Activated T-helper 1 cell treated with Interleukin-2 at 50 U/mL for 16 hours (primary cell): Measurements from ENCODE around the gene POLR1A.
A peak's percentile ranks its signal among the peaks of the same experiment; 100 is the strongest.

Source experiments
- DNase-seq: peaks from one replicate; pipeline ENCODE4 v3.0.0-alpha.2; 2020; ENCODE audit warnings: low read depth

Gene POLR1A

DNA sequence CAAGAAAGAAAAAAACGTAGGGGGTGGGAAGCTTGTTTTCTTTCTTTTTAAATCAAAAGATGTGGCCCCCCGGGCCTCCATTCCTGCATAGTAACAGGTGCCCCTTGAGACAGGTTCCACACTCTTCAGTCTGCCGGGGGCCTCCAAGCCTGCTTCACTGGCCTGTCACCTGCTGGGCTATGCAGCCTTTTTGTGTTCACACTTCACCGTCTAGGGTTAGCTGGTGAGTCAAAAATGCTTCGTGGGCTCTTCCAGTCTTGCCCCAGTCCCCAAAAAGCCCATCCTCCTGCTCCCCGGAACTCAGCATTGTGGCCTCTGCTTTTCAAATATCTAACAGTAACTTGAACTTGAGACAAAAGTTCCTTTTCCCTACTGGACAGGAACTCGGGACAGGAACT is 67.9 kb downstream of the POLR1A start:
- DNase-seq, result no peak

DNA sequence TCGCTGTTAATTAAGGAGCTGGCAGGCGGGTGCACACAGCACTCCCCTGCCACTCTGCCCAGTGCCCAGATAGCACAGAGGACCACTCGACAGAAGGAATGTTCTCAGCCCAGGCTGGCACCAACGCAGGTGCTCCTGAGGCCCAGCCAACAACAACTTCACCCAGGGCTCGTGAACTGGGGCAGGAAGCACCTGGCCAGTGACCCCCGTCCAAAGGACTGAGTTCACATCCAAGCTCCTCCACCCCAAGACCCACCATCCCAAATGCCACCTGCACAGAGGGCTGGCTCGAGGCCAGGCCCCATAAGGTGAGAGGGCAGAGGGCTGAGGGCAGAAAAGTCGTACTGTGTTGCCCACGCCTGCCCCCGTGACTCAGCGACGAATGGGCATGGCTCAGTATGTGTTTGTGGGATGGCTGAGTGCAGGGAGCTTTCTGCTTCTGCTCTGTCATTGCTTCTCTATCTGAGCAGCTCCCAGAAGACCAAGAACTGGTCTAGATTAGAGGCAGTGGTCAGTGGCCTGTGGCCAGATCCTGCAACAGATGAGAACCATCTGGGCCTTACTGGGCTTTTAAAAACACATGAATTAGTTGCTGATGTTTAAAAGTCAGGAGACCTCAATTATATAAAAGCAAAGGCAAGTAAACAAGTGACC is 68.4 kb downstream of the POLR1A start:
- DNase-seq, result no peak

DNA sequence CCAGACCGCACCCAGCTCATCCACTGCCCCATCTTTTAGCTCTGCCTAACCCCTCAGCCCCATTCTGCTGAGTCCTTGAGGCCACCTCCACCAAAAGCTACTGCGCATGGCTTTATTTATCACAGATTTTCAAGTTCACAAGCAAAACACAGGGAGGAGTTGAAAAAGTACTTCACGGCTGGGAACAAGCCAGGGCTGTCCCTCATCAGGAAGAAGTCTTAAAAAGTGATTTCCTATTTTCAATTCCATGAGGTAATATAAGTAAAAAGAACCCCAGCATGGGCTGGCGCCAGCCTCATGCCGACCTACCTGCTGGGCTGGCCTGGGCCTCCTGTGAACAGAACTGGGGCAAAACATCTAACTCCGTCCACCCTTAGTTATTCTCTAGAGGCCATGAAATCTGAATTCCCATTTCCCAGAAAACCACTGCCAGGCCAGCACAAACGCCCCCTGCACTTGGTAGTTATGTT is 69.0 kb downstream of the POLR1A start:
- DNase-seq, result no peak

DNA sequence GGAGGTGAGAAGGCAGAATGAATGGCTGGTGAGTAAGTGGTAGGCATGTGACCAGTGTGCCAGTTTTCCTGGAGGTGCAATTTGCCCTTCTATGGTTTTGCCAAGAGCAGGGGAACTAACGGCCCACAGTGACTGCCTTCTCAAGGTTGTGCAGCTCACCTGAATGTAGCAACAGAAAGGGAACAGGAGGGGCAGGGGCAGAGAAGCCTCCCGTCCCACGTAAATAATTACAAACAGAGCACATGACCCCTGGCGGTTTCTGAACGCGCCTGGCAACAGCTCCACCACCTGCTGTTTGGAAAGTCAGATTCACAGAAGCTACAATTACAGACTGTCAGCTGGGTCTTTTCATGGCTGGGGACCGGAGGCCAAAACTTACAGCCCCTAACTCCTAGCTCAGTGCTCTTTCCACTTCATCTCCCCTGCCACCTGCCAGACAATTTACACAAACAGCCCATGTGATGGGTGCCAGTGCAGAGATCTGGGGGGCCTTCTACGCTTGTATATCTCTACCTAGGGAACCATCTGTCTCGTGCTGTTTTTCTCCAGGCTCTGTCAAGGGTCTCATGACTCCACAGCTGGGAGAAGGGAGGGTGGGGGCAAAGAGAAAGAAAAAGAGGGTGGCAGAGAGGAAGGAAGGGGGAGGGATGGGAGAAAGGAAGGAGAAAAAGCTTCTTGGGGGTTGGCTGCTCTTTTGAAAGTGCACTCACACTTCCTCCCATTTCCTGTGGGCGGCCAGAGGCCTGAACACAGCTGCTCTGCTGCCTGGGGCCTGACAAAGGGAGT is 69.6 kb downstream of the POLR1A start:
- DNase-seq, result peak; percentile 51

DNA sequence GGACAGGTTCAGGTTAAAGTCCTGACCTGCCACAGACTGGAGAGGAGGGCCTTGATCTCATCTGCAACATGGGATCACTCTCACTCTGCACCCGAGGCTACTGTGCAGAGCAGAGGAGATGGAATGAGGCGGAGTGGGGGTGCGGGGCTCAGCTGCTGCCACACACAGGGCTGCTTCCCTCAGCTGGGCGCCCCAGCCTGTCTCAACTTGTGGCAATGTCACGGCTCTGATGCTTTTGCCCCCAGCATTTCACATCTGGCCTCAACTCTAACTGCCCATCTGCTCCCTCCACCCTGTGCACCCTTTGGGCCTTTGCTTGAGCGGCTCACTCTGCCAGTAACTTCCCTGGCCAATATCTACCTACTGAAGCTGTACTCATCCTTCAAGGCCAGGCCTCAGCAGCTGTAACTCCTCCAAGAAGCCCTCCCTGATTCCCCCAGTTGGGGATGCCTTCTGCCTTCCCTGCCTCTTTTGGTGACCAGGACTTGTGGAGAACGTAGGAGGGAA is 70.3 kb downstream of the POLR1A start:
- DNase-seq, result no peak

DNA sequence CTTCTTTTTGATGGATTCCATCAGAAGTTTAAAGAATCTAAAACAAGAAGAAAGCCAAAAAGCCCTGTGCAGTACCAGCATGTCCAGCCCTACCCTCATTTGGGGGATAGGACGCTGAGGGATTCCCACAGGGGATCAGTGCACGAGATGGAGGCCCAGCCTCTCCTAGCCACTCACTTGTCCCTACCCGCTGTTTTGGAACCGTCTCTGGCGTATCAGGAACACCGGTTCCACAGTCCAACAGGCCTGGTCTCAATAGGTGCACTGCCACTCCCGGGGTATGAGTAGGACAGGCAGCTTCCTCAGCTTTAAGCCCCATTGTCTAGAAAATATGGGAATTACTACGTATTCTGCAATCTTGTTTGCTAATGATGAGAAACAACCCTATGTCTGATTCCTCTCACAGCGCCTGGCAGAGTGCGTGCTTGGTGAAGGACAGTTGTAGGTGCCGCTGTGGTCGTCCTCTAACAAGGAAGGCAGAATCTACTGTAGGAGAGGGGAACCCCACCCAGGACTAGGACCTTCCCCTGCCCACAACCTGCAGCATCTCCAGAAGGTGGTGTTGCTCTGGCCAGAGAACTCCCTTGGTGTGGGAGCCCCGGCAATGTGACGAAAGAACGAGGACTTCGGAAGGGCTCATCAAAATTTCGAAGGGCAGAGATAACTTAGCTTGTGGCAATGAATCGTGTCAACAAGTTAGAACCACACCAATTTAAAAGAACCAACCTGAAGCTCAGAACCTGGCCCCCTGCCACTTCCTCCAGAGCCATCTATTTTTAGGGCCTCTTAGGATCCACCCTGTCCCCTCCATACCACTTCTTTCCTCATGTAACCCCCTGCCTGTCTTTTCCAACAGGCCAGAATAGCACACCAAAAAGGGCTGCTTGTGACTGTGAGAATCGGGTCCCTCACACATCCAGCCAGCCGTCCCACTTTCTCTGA is 71.7 kb downstream of the POLR1A start:
- DNase-seq, result no peak

DNA sequence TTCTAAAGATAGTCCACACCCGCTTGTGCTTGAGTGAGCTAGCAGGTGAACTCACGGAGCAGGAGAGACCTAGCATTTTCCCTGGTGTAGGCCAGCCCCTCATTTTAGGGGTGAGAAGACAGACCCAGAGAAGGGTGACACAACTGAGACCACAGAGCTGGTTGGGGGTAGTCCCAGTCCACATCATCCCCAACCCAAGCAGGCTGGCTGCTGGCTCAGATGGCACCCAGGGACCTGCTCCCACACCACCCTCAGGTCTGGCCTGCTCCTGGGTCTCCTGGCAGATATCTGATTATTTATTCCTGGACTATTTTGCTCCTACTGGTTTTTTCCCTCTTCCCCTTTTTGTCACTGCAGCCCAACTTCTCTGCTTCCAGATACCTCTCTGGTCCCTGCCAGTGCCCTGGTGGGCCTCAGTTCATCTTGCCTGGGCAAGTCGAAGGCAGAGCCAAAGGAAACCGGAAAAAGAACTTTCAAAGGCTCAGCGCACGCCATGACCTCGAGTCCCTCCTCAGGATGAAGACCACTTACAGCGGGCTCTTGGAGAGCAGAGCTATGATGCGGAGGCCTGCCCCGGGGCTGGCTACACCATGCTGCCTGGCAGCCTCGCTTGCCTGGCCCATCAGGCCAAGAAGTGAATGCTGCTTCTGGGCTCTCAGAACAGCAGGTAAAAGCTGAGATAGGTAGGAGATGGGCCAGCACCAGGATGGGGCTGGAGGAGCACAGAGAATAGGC is 72.7 kb downstream of the POLR1A start:
- DNase-seq, result no peak

DNA sequence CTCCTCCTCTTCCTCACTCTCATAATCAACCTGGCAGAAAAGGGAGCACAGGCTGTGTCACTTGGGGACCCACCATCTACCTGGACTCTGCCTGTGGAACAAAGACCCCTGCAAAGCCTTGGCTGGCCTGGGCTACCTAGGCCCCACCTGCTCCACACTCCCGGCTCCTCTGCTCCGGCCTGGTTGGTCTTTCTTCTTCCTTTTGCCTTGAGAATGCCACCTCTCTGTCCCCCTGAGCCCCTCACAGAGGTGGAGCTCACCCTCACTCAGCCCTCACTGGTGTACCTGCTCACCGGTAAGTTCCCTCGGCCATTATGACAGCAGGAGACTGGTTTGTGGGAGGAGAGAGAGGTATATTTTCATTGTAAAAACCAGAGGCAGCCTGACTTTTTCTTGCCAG is 74.1 kb downstream of the POLR1A start:
- no peak for DNase-seq

DNA sequence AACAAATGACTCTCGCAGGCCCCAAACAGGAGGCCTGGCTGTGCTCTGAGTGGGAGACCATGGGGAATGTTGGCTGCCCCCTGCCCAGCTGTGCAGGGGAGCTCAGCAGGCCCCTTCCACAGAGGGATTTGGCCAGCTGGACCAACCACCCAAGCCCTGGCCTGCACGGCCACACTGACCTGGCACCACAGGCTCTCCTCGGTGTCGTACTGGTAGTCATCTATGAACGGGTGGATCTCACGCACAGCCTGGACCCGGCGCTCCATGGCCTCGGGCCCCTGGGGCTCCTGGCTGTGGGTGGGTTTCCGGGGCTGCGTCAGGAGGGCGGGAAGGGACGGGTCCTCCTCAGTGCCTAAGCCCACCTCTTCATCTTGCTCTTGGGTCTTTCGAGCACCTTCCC is 74.5 kb downstream of the POLR1A start:
- no peak for DNase-seq

DNA sequence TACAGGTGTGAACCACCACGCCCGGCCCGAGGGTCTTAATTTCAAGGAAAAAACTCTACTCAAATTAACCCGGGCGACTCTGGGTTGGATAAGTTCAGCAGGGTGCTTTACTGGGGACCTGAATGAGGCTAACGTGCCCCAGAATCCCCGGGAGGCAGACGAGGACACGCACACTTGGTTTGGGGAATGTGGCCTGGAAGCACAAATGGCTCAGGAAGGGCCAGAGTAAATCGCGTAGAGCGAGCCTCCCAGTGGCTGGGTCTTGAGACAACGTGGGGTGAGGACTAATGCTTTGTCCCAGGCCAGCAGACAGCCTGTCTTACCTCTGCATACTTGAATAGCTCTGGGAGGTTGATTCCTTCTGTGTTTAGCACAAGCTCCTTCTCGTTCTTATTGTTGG is 75.8 kb downstream of the POLR1A start:
- no peak for DNase-seq

DNA sequence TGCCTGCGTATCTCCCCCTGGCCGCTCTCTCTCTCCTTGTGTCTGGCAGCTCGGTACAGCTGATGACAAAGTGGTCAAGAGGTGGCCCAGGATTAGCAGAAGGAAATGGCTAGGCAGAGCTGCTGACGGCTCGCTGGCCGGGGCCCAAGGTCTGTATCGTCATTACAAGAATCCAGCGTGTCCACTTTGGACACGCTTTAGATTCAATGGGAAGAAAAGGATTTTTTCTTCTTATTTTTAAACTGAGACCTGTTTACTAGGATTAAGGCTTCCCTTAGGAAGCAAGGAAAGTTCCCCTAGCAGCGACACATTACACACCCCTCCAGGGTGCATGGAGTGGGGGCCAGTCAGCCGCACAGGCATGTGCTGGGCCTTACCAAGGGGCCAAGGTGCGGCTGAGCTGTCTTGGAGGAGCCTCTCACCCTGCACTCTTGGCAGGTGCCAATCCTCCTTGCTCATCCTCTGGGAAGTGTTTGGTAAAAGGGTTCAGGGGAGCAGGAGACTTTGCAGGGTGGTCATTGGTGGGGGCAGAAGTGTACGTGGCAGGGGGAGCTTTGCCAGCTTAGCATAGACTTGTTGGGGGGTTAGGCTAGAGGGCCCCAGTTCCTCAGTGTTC is 76.8 kb downstream of the POLR1A start:
- no peak for DNase-seq

DNA sequence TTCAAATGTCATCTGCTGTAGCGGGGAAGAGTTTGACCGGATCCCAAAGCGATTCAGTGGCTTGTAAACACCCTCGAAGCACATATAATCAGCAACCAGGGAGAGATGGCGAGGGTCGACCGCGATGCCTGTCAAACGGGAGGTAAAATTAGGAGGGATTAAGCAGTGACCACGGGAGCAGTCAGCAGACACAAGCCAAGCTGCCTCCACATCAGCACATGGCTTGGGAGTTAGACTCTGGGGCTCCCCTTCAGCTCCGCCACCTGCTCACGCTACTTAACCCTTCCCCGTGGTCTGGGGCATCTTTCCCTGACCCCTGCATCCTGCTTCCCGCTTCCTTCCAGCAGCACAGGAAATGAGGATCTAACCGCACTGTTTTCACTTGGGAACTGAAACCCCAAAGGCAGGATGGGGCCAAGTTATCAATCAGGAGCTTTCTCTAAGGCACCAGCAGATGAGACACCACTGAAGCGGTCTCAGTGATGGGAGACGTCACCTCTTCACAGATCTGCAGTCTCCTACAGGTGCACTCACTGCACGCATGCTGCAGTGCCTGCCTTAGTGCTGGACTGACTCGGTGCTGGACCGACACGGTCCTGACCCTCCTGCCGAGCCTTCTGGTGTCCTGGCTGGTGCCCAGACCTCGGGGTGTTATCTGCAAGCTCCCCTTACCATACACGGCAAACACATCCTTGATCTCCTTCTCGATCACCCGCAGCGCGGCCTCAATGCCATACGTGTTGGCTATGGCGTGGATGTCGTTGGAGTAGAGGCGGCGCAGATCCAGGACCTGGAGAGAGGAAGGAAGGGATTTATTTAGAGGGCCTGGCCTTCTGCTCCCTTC is 77.5 kb downstream of the POLR1A start:
- DNase-seq, result no peak

DNA sequence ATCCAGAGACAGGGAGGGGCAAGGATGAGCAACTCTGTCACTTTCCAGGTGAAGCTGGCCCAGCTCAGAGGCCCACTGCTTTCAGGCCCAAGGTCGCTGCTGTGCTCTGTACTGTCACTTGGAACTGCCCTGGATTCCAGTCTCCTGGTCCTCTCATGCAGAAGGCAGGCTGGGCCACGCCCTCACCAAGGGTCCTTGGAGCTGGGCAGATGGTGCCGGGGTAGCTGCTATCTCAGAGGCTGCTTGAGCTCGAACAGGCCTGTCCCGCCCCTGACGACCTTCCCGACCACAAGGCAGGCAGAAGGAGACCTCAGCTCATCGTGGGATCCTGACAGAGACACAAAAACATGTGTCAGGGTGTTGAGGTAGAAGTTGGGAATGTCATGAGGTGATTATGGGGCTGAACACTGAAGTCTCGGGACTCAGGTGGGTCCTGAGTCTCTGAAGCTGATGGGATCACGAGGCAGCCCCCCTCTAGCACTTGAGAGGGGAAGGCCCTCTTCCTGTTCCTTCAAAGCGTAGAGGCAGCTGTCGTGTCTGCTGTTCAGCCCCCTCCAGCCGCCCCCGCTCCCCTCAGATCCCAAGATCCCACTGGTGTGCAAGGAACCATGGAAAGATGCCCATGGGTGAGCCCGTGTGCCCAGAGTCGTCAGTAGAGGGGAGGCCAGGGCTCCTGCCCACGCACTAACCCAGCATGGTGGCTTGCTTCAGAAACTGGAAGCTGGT is 78.3 kb downstream of the POLR1A start:
- no peak for DNase-seq

DNA sequence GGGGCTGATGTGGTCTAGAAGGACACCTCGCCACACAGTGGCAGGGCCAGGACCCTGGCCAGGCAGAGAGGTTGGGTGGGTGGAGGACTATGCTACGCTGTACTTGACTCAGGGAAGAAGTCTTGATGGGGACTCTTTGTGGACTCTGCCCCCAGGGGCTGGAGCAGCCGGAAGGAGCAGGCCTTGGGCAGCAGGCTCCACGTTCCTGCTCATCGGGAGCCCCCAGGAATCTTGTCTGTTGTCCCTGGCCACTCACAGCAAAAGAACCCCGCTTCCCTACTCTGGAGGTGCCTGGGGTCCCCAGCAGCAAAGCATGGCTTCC is 79.0 kb downstream of the POLR1A start:
- no peak for DNase-seq

DNA sequence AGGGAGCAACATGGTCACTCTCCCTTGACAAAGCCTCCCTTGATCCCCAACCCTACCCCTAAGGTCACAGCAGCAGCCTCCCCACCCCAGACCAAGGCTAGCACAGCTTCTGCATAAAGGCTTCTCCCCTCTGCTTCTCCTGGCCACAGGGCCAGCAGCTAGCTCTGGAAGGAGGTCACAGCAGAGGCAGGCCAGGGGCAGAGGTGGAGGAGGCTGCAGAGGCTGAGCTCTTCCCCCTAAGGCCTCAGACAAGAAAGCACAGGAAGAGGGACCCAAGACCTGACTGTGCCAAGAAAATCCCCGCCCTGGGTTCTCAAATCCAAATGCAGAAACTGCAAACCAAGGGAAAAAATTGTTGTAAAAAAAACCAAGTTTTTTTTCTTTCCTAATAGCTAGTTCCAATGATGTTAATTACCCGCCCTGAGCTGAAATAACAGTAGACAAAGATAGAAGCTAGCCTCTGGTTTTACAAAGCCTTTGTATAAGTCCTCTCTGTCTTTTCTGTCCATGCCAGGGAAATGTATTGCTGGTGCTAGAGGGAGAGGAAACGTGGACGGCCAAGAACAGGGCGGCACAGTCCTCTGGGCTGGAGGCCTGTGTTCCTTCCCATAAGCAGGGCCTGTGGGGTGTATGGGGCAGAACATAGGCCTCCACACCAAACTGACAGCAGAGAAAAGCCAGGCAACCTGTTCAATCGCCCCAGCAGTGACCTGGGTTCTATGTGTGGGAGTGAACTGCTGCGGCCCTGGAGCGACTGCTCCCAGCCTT is 79.5 kb downstream of the POLR1A start:
- DNase-seq, result no peak

DNA sequence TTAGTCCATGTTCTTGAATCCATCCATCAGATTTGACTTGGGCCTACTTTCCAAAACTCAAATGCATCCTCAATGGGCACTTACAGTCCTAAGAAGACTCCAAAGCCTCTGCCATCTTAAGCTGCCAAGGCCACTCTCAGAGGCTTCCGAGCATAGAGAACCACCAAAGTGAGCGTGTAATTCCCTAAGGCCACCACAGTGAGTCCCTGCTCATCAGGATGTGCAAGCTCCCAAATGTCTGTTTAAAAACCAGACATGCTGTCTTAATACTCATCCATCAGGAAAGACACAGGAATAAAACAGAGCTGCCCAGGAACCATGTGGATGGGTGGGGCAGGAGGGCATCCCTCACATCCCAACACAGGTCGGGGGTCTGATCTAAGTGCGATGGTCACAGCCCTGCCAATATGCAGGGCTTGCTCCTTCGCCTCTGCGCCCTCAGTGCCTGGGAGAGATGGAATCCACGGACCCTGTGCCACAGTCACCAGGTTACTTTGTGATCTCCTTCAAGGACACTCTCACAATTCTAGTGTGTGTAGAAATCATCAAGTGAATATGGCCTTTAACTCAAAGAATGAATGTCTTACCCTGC is 80.4 kb downstream of the POLR1A start:
- DNase-seq, result no peak

DNA sequence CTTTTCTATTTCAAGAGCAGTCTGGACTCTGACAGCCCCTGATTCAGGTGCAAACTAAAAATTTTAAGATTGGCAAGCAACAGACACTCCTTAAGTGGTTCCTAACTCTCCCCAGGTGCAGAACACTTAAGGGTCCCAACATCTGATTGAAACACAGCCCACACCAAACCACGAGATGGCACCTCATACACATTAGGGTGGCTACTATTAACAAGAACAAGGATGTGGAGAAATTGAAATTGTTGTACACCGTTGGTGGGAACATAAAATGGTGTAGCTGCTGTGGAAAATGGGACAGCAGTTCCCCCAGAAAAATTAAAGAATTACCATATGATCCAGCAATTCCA is 82.3 kb downstream of the POLR1A start:
- DNase-seq, result no peak

DNA sequence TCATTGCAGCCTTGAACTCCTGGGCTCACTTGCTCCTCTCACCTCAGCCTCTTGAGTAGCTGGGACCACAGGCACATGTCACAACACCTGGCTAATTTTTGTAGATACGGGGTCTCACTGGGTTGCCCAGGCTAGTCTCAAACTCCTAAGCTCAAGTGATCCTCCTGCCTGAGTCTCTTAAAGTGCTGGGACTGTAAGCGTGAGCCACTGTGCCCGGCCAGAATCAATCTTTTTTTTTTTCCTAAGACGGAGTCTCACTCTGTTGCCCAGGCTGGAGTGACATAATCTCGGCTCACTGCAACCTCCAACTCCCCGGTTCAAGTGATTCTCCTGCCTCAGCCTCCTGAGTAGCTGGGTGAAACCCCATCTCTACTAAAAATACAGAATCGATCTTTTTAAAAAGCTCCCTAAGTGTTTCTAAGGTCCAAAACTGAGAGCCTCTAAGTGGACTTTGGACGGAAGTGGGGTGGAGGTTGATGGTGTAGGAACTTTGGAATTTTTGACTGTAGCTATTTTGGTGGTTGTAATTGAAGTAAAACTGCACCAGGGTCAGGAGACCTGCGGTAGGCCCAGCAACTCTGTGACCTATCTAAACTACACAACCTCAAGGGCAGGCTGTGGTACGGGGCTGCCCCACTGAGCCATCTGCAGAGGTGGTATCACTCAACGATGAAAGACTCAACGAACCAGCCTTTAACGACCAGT is 82.9 kb downstream of the POLR1A start:
- no peak for DNase-seq
